Nephron (organoid): ENCODE results near the gene GK.

Experiments used
- H3K27ac Mint-ChIP-seq, 3 experiments: 2 replicates each; pipeline ENCODE4 v1.8.0; 2020; ENCODE audit warnings: mixed read lengths in 3 of 3, mild to moderate bottlenecking in 2 of 3, moderate library complexity in 1 of 3
- H3K27me3 Mint-ChIP-seq: 2 replicates; pipeline ENCODE4 v1.8.0; 2021; ENCODE audit warnings: low read depth, mild to moderate bottlenecking, moderate library complexity, mixed read lengths
- H3K36me3 Mint-ChIP-seq: 2 replicates; pipeline ENCODE4 v1.8.0; 2020; ENCODE audit warnings: low read depth, mixed read lengths
- H3K4me1 Mint-ChIP-seq: 2 replicates; pipeline ENCODE4 v1.8.0; 2020; ENCODE audit warnings: mixed read lengths
- H3K4me3 Mint-ChIP-seq, 3 experiments: 2 replicates each; pipeline ENCODE4 v1.8.0; 2020; ENCODE audit warnings: mild to moderate bottlenecking in 3 of 3, mixed read lengths in 3 of 3, moderate library complexity in 2 of 3
- H3K9me3 Mint-ChIP-seq: 2 replicates; pipeline ENCODE4 v1.8.0; 2020; ENCODE audit warnings: mixed read lengths
- CTCF ChIP-seq, 3 experiments: fragments of 200-600 bp; sonication (generic); IDR thresholded peaks; one replicate each; pipeline ENCODE4 v1.5.0; 2021; ENCODE audit warnings: antibody characterized with exemption in 3 of 3; ENCODE audit not compliant: unreplicated experiment in 3 of 3

GK gene

GRCh38 chrX:30618160-30618765, 35.0 kb upstream of the GK start:
- Mint-ChIP-seq H3K9me3 (peaks cover 26% of the 10 kb centered on the region), H3K4me1 (no peaks in the 10 kb centered on the region)
- no peak for TF ChIP-seq CTCF (IDR thresholded peaks at IDR 0.05; ENCODE audit: unreplicated experiment in 3 of 3)

DNA sequence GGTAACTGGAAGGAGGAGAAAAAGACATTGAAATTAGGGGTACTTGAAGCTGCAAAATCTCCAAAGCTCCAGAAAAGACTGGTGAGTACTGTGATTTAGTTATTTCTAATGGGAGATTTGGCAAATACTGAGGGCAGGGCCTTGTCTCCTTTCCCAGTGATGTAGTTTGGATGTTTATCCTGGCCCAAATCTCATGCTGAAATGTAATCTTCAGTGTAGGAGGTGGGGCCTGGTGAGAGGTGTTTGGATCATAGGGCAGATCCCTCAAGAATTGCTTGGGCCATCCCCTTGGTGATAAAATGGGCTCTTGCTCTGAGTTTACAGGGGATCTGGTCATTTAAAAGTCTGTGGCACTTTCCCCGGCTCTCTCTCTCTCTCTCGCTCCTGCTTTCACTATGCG, 33.1 kb upstream of the GK start:
- no peak for TF ChIP-seq CTCF (IDR thresholded peaks at IDR 0.05; ENCODE audit: unreplicated experiment in 3 of 3)
- peaks cover 5% of the 10 kb centered on the region for H3K36me3 Mint-ChIP-seq
- no peaks in the 10 kb centered on the region for H3K4me1 Mint-ChIP-seq
- H3K27ac Mint-ChIP-seq = no peak overlapping the region
- no peak overlapping the region for H3K4me3 Mint-ChIP-seq
- peaks cover 33% of the 10 kb centered on the region for H3K9me3 Mint-ChIP-seq
- H3K27me3 Mint-ChIP-seq = no peaks in the 10 kb centered on the region

More at GRCh38 chrX:30618160-30618765, 35.0 kb upstream of the GK start:
- Mint-ChIP-seq H3K27ac (no peak overlapping the region), H3K36me3 (peaks cover 5% of the 10 kb centered on the region), H3K4me3 (no peak overlapping the region), H3K27me3 (no peaks in the 10 kb centered on the region)

DNA sequence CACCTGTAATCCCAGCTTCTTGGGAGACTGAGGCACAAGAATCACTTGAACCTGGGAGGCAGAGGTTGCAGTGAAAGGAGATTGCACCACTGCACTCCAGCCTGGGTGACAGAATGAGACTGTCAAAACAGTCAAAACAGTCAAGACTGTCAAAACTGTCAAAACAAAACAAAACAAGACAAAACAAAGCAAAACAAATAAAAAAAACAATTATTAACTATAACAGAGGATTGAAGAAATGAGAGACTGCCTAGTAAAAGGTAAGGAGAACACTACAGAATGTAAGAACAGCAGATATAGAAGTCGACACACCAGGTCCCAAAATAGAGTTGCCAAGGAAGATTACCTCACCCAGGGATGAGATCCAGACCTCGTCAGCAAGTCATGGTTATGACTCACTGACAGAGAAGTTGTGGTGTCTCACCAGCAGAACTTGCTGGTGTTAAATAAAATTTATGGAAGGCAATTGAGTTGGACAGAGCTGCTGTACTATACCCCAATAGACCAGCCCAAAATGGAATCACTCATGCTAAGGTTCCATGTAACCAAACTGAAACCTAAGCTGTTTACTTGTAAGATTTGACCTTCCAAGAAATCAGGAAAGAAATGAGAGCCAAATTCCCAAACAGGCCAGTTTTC, 32.1 kb upstream of the GK start:
- Mint-ChIP-seq H3K27ac (no peak overlapping the region), H3K36me3 (peaks cover 5% of the 10 kb centered on the region), H3K9me3 (peaks cover 33% of the 10 kb centered on the region), H3K4me1 (no peaks in the 10 kb centered on the region), H3K4me3 (no peak overlapping the region), H3K27me3 (no peaks in the 10 kb centered on the region)
- no peak for TF ChIP-seq CTCF (IDR thresholded peaks at IDR 0.05; ENCODE audit: unreplicated experiment in 3 of 3)

GRCh38 chrX:30622361-30622760, 30.9 kb upstream of the GK start:
- Mint-ChIP-seq H3K36me3 (peaks cover 5% of the 10 kb centered on the region), H3K4me1 (no peaks in the 10 kb centered on the region), H3K27ac (no peak overlapping the region), H3K27me3 (no peaks in the 10 kb centered on the region), H3K4me3 (no peak overlapping the region), H3K9me3 (peaks cover 25% of the 10 kb centered on the region)
- TF ChIP-seq CTCF (IDR thresholded peaks at IDR 0.05; ENCODE audit: unreplicated experiment in 3 of 3) = no peak

DNA sequence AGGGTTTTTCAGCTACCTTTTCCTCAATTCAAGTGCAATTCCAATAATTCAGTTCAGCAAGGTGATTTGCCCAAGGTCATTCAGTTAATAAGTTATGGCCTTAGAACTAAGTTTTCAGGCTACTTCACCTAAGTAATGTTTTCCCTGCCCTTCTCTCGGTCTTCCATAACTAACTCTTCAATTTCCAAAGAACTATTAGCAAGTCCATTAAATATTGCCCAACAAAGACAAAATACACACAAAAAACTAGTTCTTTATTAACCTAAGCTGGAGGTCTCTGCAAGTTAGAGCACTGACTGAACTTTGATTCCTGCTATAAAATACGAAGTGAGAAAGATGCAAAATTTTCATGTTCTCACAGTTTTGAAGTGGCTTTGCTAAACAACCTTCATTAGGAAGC, 26.8 kb upstream of the GK start:
- Mint-ChIP-seq H3K36me3 (peaks cover under 1% of the 10 kb centered on the region), H3K9me3 (peaks cover 18% of the 10 kb centered on the region), H3K4me3 (no peak overlapping the region), H3K27ac (peak overlapping the region; percentile 31 to 93 (median 63)), H3K27me3 (no peaks in the 10 kb centered on the region), H3K4me1 (no peaks in the 10 kb centered on the region)
- no peak for TF ChIP-seq CTCF (IDR thresholded peaks at IDR 0.05; ENCODE audit: unreplicated experiment in 3 of 3)
